HepG2 (cell line): Measurements from ENCODE around the gene ITGAE. TPM values are rescaled to one million over a fixed set of nuclear protein-coding genes. Genes with fewer than 3 reads are reported as not detected.

Source experiments
- ATAC-seq: fragments of 200-7000 bp; cut with Tn5 transposase; 3 replicates; pipeline ENCODE4 v1.9.1; 2020; ENCODE audit warnings: mild to moderate bottlenecking, moderate library complexity
- BruUV-seq: library from RNA; stranded (reverse); fragments of 400-500 nt; replicated peaks from 2 replicates; lab custom pipeline; 2021; lab: Mats Ljungman, UMichigan
- CTCF ChIA-PET: fragments of 300-600 bp; formaldehyde crosslinking; extraction: SDS; loops from one replicate; lab custom pipeline; 2021; ENCODE audit warnings: low total read pairs, inconsistent platforms, low intra/inter-chr PET ratio; lab: Yijun Ruan, JAX
- POLR2A ChIA-PET: fragments of 350-600 bp; sonication (Branson Sonifier 250); formaldehyde crosslinking; loops from one replicate; lab custom pipeline; 2020; ENCODE audit warnings: antibody characterized with exemption, inconsistent platforms; lab: Yijun Ruan, JAX
- DNase-seq: peaks from one replicate; pipeline ENCODE4 v3.0.0-alpha.2; 2015; ENCODE audit warnings: low spot score
- FAIRE-seq: peaks from 3 replicates; lab custom pipeline; 2011; peaks lifted over from hg19 to GRCh38; lab: Jason Lieb, UNC
- H2AFZ ChIP-seq: one replicate; pipeline ENCODE4 v1.6.1; 2011; ENCODE audit warnings: low read length, inconsistent platforms
- H3K27ac ChIP-seq: fragments of 300-600 bp; 3 replicates; pipeline ENCODE4 v1.8.0; 2011; ENCODE audit warnings: mixed run types, mild to moderate bottlenecking, mixed read lengths, low read length, inconsistent platforms; ENCODE audit not compliant: insufficient read depth; ENCODE audit errors: extremely low read length
- H3K27me3 ChIP-seq, 2 experiments: fragments of 200-600 bp in 1 of 2; 2 replicates in 1 of 2; 3 replicates in 1 of 2; pipeline versions ENCODE4 v1.6.0 to v1.8.0; 2011; ENCODE audit warnings: low read length in 2 of 2, mild to moderate bottlenecking in 2 of 2, moderate library complexity in 2 of 2, inconsistent platforms in 1 of 2; ENCODE audit not compliant: insufficient read depth in 2 of 2, control insufficient read depth in 1 of 2
- H3K36me3 ChIP-seq, 2 experiments: fragments of 200-600 bp in 1 of 2; replicated peaks in 1 of 2; 2 replicates in 1 of 2; 3 replicates in 1 of 2; pipeline versions ENCODE4 v1.5.1 to v1.8.0; 2011; ENCODE audit warnings: low read length in 2 of 2, inconsistent platforms in 1 of 2; ENCODE audit not compliant: insufficient read depth in 2 of 2, control insufficient read depth in 1 of 2
- H3K4me1 ChIP-seq: 2 replicates; pipeline ENCODE4 v1.5.1; 2012; ENCODE audit warnings: low read length, inconsistent platforms; ENCODE audit not compliant: insufficient read depth
- H3K4me2 ChIP-seq: 2 replicates; pipeline ENCODE4 v1.6.0; 2011; ENCODE audit warnings: low read depth, low read length, inconsistent platforms
- H3K4me3 ChIP-seq, 3 experiments: fragments of 200-600 bp in 1 of 3; sonication (generic), shearing (Covaris generic) in 1 of 3; replicated peaks in 1 of 3; 2 replicates each; pipeline ENCODE4 v1.5.1; 2011 to 2016; ENCODE audit warnings: low read length in 3 of 3, inconsistent platforms in 2 of 3, low read depth in 2 of 3, mild to moderate bottlenecking in 2 of 3, control low read depth in 1 of 3, mixed read lengths in 1 of 3; ENCODE audit not compliant: insufficient read depth in 1 of 3
- H3K79me2 ChIP-seq: one replicate; pipeline ENCODE4 v1.6.1; 2011; ENCODE audit warnings: low read length, inconsistent platforms; ENCODE audit not compliant: insufficient read depth
- H3K9ac ChIP-seq: 2 replicates; pipeline ENCODE4 v1.6.0; 2011; ENCODE audit warnings: mild to moderate bottlenecking, low read depth, low read length, inconsistent platforms; ENCODE audit not compliant: insufficient read depth
- H3K9me3 ChIP-seq: 2 replicates; pipeline ENCODE4 v1.5.1; 2012; ENCODE audit warnings: mild to moderate bottlenecking, low read length
- H4K20me1 ChIP-seq: 2 replicates; pipeline ENCODE4 v1.6.0; 2011; ENCODE audit warnings: inconsistent platforms, mild to moderate bottlenecking, low read length, moderate library complexity; ENCODE audit not compliant: insufficient read depth
- HES4 ChIP-seq: sonication (generic); formaldehyde crosslinking; IDR thresholded peaks from 2 replicates; pipeline ENCODE4 v1.9.0; 2021; ENCODE audit warnings: mild to moderate bottlenecking, missing genetic modification reagents, borderline replicate concordance
- HNF4A ChIP-seq: sonication (generic); formaldehyde crosslinking; IDR thresholded peaks from 2 replicates; pipeline ENCODE4 v1.4.0; 2020; ENCODE audit warnings: missing genetic modification reagents
- KLF11 ChIP-seq: IDR thresholded peaks from 2 replicates; pipeline ENCODE4 v1.6.1; 2016; ENCODE audit warnings: missing compliant biosample characterization
- MED8 ChIP-seq: sonication (generic); formaldehyde crosslinking; IDR thresholded peaks from 2 replicates; pipeline ENCODE4 v1.8.1; 2023; ENCODE audit warnings: mild to moderate bottlenecking, missing genetic modification reagents; ENCODE audit not compliant: insufficient replicate concordance
- MTERF4 ChIP-seq: sonication (generic); formaldehyde crosslinking; IDR thresholded peaks from 2 replicates; pipeline ENCODE4 v1.8.0; 2023; ENCODE audit warnings: mild to moderate bottlenecking, missing genetic modification reagents
- NAIF1 ChIP-seq: sonication (generic); formaldehyde crosslinking; IDR thresholded peaks from 2 replicates; pipeline ENCODE4 v1.5.0; 2020; ENCODE audit warnings: mild to moderate bottlenecking, missing genetic modification reagents, borderline replicate concordance
- RBM39 ChIP-seq: fragments of 200-400 bp; formaldehyde crosslinking; IDR thresholded peaks from one replicate; pipeline ENCODE4 v1.6.1; 2018; ENCODE audit warnings: antibody characterized with exemption, mild to moderate bottlenecking, low read depth, low read length; ENCODE audit not compliant: poor library complexity, severe bottlenecking
- STAG1 ChIP-seq: sonication (generic); formaldehyde crosslinking; IDR thresholded peaks from 2 replicates; pipeline ENCODE4 v1.4.0; 2020; ENCODE audit warnings: missing genetic modification reagents
- THAP8 ChIP-seq: sonication (generic); formaldehyde crosslinking; IDR thresholded peaks from 2 replicates; pipeline ENCODE4 v1.5.1; 2020; ENCODE audit warnings: missing genetic modification reagents, mild to moderate bottlenecking, borderline replicate concordance
- ZFP62 ChIP-seq: sonication (generic); formaldehyde crosslinking; IDR thresholded peaks from 2 replicates; pipeline ENCODE4 v1.4.0; 2020; ENCODE audit warnings: missing genetic modification reagents
- ZNF20 ChIP-seq: sonication (generic); formaldehyde crosslinking; IDR thresholded peaks from 2 replicates; pipeline ENCODE4 v1.4.0; 2020; ENCODE audit warnings: mild to moderate bottlenecking, moderate library complexity, missing genetic modification reagents
- ZNF205 ChIP-seq: IDR thresholded peaks from 2 replicates; pipeline ENCODE4 v1.6.1; 2018; ENCODE audit warnings: missing biosample characterization, missing genetic modification reagents
- ZNF431 ChIP-seq: sonication (generic); formaldehyde crosslinking; IDR thresholded peaks from 2 replicates; pipeline ENCODE4 v1.9.0; 2022; ENCODE audit warnings: missing genetic modification reagents, low read depth, mild to moderate bottlenecking, borderline replicate concordance
- ZNF468 ChIP-seq: sonication (generic); formaldehyde crosslinking; IDR thresholded peaks from 2 replicates; pipeline ENCODE4 v1.8.0; 2022; ENCODE audit warnings: mild to moderate bottlenecking, moderate library complexity, missing genetic modification reagents
- ZNF614 ChIP-seq: IDR thresholded peaks from 2 replicates; pipeline ENCODE4 v1.6.1; 2018; ENCODE audit warnings: missing biosample characterization, missing genetic modification reagents, inconsistent platforms, borderline replicate concordance
- ZNF773 ChIP-seq: sonication (generic); formaldehyde crosslinking; IDR thresholded peaks from 2 replicates; pipeline ENCODE4 v1.4.0; 2020; ENCODE audit warnings: missing genetic modification reagents, borderline replicate concordance
- ZNF883 ChIP-seq: sonication (generic); formaldehyde crosslinking; IDR thresholded peaks from 2 replicates; pipeline ENCODE4 v1.5.1; 2020; ENCODE audit warnings: mild to moderate bottlenecking, missing genetic modification reagents; ENCODE audit errors: not compliant biosample characterization
- ZSCAN25 ChIP-seq: sonication (generic); formaldehyde crosslinking; IDR thresholded peaks from 2 replicates; pipeline ENCODE4 v1.8.0; 2022; ENCODE audit warnings: mild to moderate bottlenecking, missing genetic modification reagents
- WGBS: methylation state at CpG from one replicate; pipeline ENCODE4 v1.1.6; 2017; ENCODE audit warnings: low lambda C conversion rate; 5-methylcytosine and 5-hydroxymethylcytosine counted together
- in situ Hi-C: cut with HindIII; loops from 2 replicates; pipeline ENCODE4 v1.10.0; 2017; ENCODE audit warnings: low pct_unique_long_range_greater_than_20kb; ENCODE audit not compliant: extremely low pct_ligation_motif_present
- intact Hi-C: fragments of 100-400 bp; cut with micrococcal nuclease; formaldehyde crosslinking; loops from one replicate; pipeline ENCODE4 v1.10.0; 2022; ENCODE audit not compliant: unreplicated experiment
- polyA plus RNA-seq, 8 experiments: library from polyadenylated mRNA; depleted of rRNA in 3 of 8; stranded (reverse) in 7 of 8; unstranded in 1 of 8; fragments of >200 nt; fragmentation: Illumina TruSeq in 4 of 8; extraction: Trizol in 4 of 8; gene quantifications; 2 replicates each; pipeline versions ENCODE4 v1.2.1 to v1.2.3, GENCODE V29; 2011 to 2016; ENCODE audit warnings: low read depth in 4 of 8, missing spikeins in 1 of 8, mixed read lengths in 1 of 8; ENCODE audit not compliant: insufficient read depth in 1 of 8
- total RNA-seq, 5 experiments: library from RNA; depleted of rRNA; stranded (reverse); fragments of >200 nt; fragmentation: Illumina TruSeq; extraction: Trizol; gene quantifications; 2 replicates each; pipeline ENCODE4 v1.2.3, GENCODE V29; 2016; ENCODE audit warnings: low read depth in 1 of 5
- TF ChIP-seq, protein P1 (sequence below): sonication (generic); formaldehyde crosslinking; IDR thresholded peaks from 2 replicates; pipeline ENCODE4 v1.4.0; 2020; ENCODE audit warnings: mild to moderate bottlenecking, missing genetic modification reagents, borderline replicate concordance

The ITGAE gene
- total and polyA plus RNA-seq, 2 of the 13 experiments (the other 11 are each of a cell fraction or from before 2014, with no cell fraction given): 42.3 to 49.0 TPM

- TF ChIP-seq HES4: no peak
- TF ChIP-seq MTERF4: no peak
These were observed 14.9 kb upstream of the ITGAE start (continued) for GRCh38 chr17:3815925-3816324.

DNA sequence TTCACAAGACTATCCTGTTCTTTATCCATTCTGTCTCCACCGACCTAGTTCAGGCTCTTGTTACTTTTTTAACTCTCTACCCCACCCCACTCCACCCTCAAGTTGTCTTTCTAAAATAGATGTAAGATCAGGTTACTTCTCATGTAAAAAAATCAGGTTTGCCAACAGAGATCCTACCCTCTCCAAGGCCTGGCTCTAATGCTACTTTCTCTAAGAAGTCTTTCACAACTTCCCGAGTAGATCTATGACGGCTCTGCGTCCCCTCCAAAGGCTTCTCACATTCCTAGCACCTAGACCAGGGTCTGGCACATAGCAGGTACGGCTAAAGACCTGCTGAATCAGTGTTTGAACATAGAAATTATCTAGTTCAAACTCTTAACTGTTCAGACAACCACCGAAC lies 14.1 kb upstream of the ITGAE start:
- Histone ChIP-seq H3K36me3 (peaks cover 19 to 64% of the 10 kb centered on the region in 2 experiments; a peak in 4 of 5 replicates), H2AFZ (no peak overlapping the region), H3K27ac (no peak overlapping the region), H3K9ac (no peak overlapping the region), H3K4me1 (peaks cover 10% of the 10 kb centered on the region; the same call in 1 of the 2 replicates), H3K27me3 (no peaks in the 10 kb centered on the region), H3K4me2 (no peak overlapping the region), H3K4me3 (no peak overlapping the region), H4K20me1 (no peaks in the 10 kb centered on the region), H3K9me3 (no peaks in the 10 kb centered on the region), H3K79me2 (no peaks in the 10 kb centered on the region)
- ATAC-seq (no peak), DNase-seq (no peak), FAIRE-seq (no peak)
- no TSS peak for BruUV-seq
- CTCF ChIA-PET: interaction anchor here (1.5 kb wide), 1 partner anchor 77 kb away, joined by 6 read pairs; no protein-coding TSS in a partner anchor
- intact Hi-C loops: no loop called here
- POLR2A ChIA-PET: no interaction called here
- in situ Hi-C loops: no loop called here
- WGBS: 95% methylated on average over 6 of the region's 6 CpGs
- no peak for TF ChIP-seq ZNF468 (CRISPR knock-in tag)
- TF ChIP-seq STAG1 (CRISPR knock-in tag): no peak
- TF ChIP-seq ZNF431 (CRISPR knock-in tag): no peak
- no peak for TF ChIP-seq NAIF1 (CRISPR knock-in tag)
- no peak for TF ChIP-seq ZNF205 (CRISPR knock-in tag)
- no peak for TF ChIP-seq ZNF20 (CRISPR knock-in tag)
- no peak for TF ChIP-seq ZNF883 (CRISPR knock-in tag)
- TF ChIP-seq THAP8 (CRISPR knock-in tag): no peak
- no peak for TF ChIP-seq MED8 (CRISPR knock-in tag)
- TF ChIP-seq, protein P1, sequence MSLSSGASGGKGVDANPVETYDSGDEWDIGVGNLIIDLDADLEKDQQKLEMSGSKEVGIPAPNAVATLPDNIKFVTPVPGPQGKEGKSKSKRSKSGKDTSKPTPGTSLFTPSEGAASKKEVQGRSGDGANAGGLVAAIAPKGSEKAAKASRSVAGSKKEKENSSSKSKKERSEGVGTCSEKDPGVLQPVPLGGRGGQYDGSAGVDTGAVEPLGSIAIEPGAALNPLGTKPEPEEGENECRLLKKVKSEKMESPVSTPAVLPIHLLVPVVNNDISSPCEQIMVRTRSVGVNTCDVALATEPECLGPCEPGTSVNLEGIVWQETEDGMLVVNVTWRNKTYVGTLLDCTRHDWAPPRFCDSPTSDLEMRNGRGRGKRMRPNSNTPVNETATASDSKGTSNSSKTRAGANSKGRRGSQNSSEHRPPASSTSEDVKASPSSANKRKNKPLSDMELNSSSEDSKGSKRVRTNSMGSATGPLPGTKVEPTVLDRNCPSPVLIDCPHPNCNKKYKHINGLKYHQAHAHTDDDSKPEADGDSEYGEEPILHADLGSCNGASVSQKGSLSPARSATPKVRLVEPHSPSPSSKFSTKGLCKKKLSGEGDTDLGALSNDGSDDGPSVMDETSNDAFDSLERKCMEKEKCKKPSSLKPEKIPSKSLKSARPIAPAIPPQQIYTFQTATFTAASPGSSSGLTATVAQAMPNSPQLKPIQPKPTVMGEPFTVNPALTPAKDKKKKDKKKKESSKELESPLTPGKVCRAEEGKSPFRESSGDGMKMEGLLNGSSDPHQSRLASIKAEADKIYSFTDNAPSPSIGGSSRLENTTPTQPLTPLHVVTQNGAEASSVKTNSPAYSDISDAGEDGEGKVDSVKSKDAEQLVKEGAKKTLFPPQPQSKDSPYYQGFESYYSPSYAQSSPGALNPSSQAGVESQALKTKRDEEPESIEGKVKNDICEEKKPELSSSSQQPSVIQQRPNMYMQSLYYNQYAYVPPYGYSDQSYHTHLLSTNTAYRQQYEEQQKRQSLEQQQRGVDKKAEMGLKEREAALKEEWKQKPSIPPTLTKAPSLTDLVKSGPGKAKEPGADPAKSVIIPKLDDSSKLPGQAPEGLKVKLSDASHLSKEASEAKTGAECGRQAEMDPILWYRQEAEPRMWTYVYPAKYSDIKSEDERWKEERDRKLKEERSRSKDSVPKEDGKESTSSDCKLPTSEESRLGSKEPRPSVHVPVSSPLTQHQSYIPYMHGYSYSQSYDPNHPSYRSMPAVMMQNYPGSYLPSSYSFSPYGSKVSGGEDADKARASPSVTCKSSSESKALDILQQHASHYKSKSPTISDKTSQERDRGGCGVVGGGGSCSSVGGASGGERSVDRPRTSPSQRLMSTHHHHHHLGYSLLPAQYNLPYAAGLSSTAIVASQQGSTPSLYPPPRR: no peak
- TF ChIP-seq ZNF773: no peak
- TF ChIP-seq HNF4A (CRISPR knock-in tag): no peak
- no peak for TF ChIP-seq ZFP62 (CRISPR knock-in tag)
- no peak for TF ChIP-seq RBM39
- TF ChIP-seq ZNF614 (CRISPR knock-in tag): no peak
- no peak for TF ChIP-seq KLF11
- no peak for TF ChIP-seq ZSCAN25 (CRISPR knock-in tag)
